HS-5 (cell line): ENCODE measurements around the gene PGLYRP4.
"Not testable (repeated sequence)": the region's sequence is repeated elsewhere in the genome, so short reads cannot be mapped to it uniquely, and the experiment has no call there.

ENCODE experiments used
- DNase-seq: peaks from one replicate; pipeline ENCODE4 v3.0.0-alpha.2; 2012; ENCODE audit warnings: low read depth

PGLYRP4 gene

GRCh38 chr1:153337980-153338853, 10.4 kb downstream of the PGLYRP4 start:
- DNase-seq: no peak

GRCh38 chr1:153336650-153337049, 12.0 kb downstream of the PGLYRP4 start:
- DNase-seq: no peak

- DNase-seq: no peak
Measured at GRCh38 chr1:153333902-153334301, 14.7 kb downstream of the PGLYRP4 start.

- DNase-seq: no peak
Measured at GRCh38 chr1:153324912-153325311, 23.7 kb downstream of the PGLYRP4 start.

GRCh38 chr1:153322568-153322967, 26.1 kb downstream of the PGLYRP4 start:
- DNase-seq: no peak

GRCh38 chr1:153318145-153318544, 30.5 kb downstream of the PGLYRP4 start:
- not testable (repeated sequence) for DNase-seq

GRCh38 chr1:153316013-153316412, 32.6 kb downstream of the PGLYRP4 start:
- not testable (repeated sequence) for DNase-seq

- not testable (repeated sequence) for DNase-seq
Measured at GRCh38 chr1:153314388-153314787, 34.3 kb downstream of the PGLYRP4 start.

GRCh38 chr1:153313288-153313687, 35.4 kb downstream of the PGLYRP4 start:
- no peak for DNase-seq

GRCh38 chr1:153312570-153313186, 36.0 kb downstream of the PGLYRP4 start, which contains the start of gene PGLYRP3:
Gene PGLYRP3, minus strand, starts transcription at chr1:153312952. Its CDS starts 2,287 bp downstream, at chr1:153310665.
- no peak for DNase-seq

GRCh38 chr1:153310526-153310925, 38.1 kb downstream of the PGLYRP4 start:
- DNase-seq: no peak

- no peak for DNase-seq
Measured at GRCh38 chr1:153309441-153309840, 39.2 kb downstream of the PGLYRP4 start.

- DNase-seq: no peak
Measured at GRCh38 chr1:153308540-153308939, 40.1 kb downstream of the PGLYRP4 start.

- no peak for DNase-seq
Measured at GRCh38 chr1:153307221-153307600, 41.4 kb downstream of the PGLYRP4 start.

- no peak for DNase-seq
Measured at GRCh38 chr1:153306303-153307220, 42.1 kb downstream of the PGLYRP4 start.

GRCh38 chr1:153305682-153306081, 43.0 kb downstream of the PGLYRP4 start:
- no peak for DNase-seq

GRCh38 chr1:153302308-153302707, 46.3 kb downstream of the PGLYRP4 start:
- no peak for DNase-seq

GRCh38 chr1:153293851-153294250, 54.8 kb downstream of the PGLYRP4 start:
- no peak for DNase-seq

GRCh38 chr1:153293480-153293775, 55.2 kb downstream of the PGLYRP4 start:
- no peak for DNase-seq

- no peak for DNase-seq
Measured at GRCh38 chr1:153292740-153293479, 55.7 kb downstream of the PGLYRP4 start.

GRCh38 chr1:153292185-153292584, 56.5 kb downstream of the PGLYRP4 start:
- no peak for DNase-seq

GRCh38 chr1:153291514-153291913, 57.1 kb downstream of the PGLYRP4 start:
- DNase-seq: no peak
